Measurements from ENCODE around the gene CXorf65. TPM values are rescaled to one million over a fixed set of nuclear protein-coding genes. Genes with fewer than 3 reads are reported as not detected.

Gene CXorf65
- total RNA-seq = not detected

DNA sequence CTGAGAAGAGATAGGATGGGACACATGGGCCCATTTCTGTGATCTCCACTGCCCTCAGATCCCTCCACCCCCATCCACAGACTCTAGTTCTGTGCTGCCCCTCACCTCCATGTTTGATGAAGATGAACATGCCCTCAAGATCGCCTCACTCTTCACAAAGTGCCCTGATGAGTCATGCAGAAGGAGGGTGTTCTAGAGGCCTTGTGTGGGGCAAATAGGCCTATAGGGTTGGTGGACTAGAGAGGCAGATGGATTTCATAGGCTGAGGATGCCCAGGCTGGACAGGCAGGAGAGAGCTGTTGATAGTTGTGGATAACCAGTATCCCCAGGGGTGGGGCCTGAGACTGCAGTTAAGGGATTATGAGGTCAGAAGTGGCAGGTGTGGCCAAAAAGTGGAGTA, at the start of gene CXorf65:
CXorf65 (minus strand) TSS at position 314 of the 400 bp plus-strand sequence; CDS start at position 130, 184 bp downstream.
- no peak within 1 kb of the TSS for H3K4me3 ChIP-seq
- in situ Hi-C loops (cut with MboI; ENCODE audit: low pct_unique_long_range_greater_than_20kb in 2 of 9, low sequenced_read_pairs in 9 of 9, unreplicated experiment in 9 of 9) = no loop called here
- 50% methylated on average over 1 of the region's 1 CpG; no CpG with 5 or more reads in 9 of the 10 experiments for WGBS, 10 experiments
- peaks cover 31 to 36% of the 10 kb centered on the region in 2 donors for H3K4me1 ChIP-seq (replicated peaks in 1 of 2)
- no peak within 1 kb of the TSS for H3K27ac ChIP-seq
- no peak for ATAC-seq (replicated peaks in 6 of 8)

GRCh38 chrX:71154641-71155040, 48.1 kb upstream of the CXorf65 start:
- in situ Hi-C loops (cut with MboI; ENCODE audit: low pct_unique_long_range_greater_than_20kb in 2 of 9, low sequenced_read_pairs in 9 of 9, unreplicated experiment in 9 of 9) = no loop called here
- ATAC-seq (replicated peaks in 6 of 8) = no peak
- 0% methylated on average over 1 of the region's 3 CpGs; no CpG with 5 or more reads in 8 of the 10 experiments for WGBS, 10 experiments
- Histone ChIP-seq H3K4me3 (no peak overlapping the region), H3K4me1 (replicated peaks in 1 of 2) (no peaks in the 10 kb centered on the region), H3K27ac (no peak overlapping the region)

GRCh38 chrX:71154196-71154595, 47.7 kb upstream of the CXorf65 start:
- Histone ChIP-seq H3K27ac (no peak overlapping the region), H3K4me1 (replicated peaks in 1 of 2) (no peaks in the 10 kb centered on the region), H3K4me3 (no peak overlapping the region)
- in situ Hi-C loops (cut with MboI; ENCODE audit: low pct_unique_long_range_greater_than_20kb in 2 of 9, low sequenced_read_pairs in 9 of 9, unreplicated experiment in 9 of 9) = no loop called here
- ATAC-seq (replicated peaks in 6 of 8) = no peak
- WGBS, 10 experiments = 52 to 100% methylated on average over 1 to 3 of the region's 7 CpGs; no CpG with 5 or more reads in 8 of the 10 experiments

GRCh38 chrX:71151366-71151765, 44.8 kb upstream of the CXorf65 start:
- in situ Hi-C loops (cut with MboI; ENCODE audit: low pct_unique_long_range_greater_than_20kb in 2 of 9, low sequenced_read_pairs in 9 of 9, unreplicated experiment in 9 of 9) = no loop called here
- 0 to 93% methylated on average over 2 to 3 of the region's 7 CpGs; no CpG with 5 or more reads in 8 of the 10 experiments for WGBS, 10 experiments
- no peak for ATAC-seq (replicated peaks in 6 of 8)

GRCh38 chrX:71148278-71148663, 41.7 kb upstream of the CXorf65 start:
- in situ Hi-C loops (cut with MboI; ENCODE audit: low pct_unique_long_range_greater_than_20kb in 2 of 9, low sequenced_read_pairs in 9 of 9, unreplicated experiment in 9 of 9) = loop anchor here in 1 of 9 experiments (25.0 kb wide), 1 partner anchor 161 kb away; no protein-coding TSS in a partner anchor
- peaks cover 5 to 7% of the 10 kb centered on the region in 2 donors for H3K4me1 ChIP-seq (replicated peaks in 1 of 2)
- H3K27ac ChIP-seq = no peak overlapping the region
- ATAC-seq (replicated peaks in 6 of 8) = no peak
- H3K4me3 ChIP-seq = no peak overlapping the region
- WGBS, 10 experiments = no CpG with 5 or more reads among the region's 8 CpGs

More at GRCh38 chrX:71151366-71151765, 44.8 kb upstream of the CXorf65 start:
- H3K4me3 ChIP-seq = no peak overlapping the region
- H3K27ac ChIP-seq = no peak overlapping the region
- peaks cover 0 to 7% of the 10 kb centered on the region in 2 donors for H3K4me1 ChIP-seq (replicated peaks in 1 of 2)

- no peak for ATAC-seq (replicated peaks in 6 of 8)
- H3K27ac ChIP-seq = no peak overlapping the region
- no peak overlapping the region for H3K4me3 ChIP-seq
- H3K4me1 ChIP-seq (replicated peaks in 1 of 2) = peaks cover 5 to 7% of the 10 kb centered on the region in 2 donors
- 75 to 90% methylated on average over 2 to 12 of the region's 28 CpGs; no CpG with 5 or more reads in 8 of the 10 experiments for WGBS, 10 experiments
- in situ Hi-C loops (cut with MboI; ENCODE audit: low pct_unique_long_range_greater_than_20kb in 2 of 9, low sequenced_read_pairs in 9 of 9, unreplicated experiment in 9 of 9) = loop anchor here in 1 of 9 experiments (25.0 kb wide), 1 partner anchor 160 kb away; no protein-coding TSS in a partner anchor
These were observed 41.1 kb upstream of the CXorf65 start for GRCh38 chrX:71147496-71148277.

DNA sequence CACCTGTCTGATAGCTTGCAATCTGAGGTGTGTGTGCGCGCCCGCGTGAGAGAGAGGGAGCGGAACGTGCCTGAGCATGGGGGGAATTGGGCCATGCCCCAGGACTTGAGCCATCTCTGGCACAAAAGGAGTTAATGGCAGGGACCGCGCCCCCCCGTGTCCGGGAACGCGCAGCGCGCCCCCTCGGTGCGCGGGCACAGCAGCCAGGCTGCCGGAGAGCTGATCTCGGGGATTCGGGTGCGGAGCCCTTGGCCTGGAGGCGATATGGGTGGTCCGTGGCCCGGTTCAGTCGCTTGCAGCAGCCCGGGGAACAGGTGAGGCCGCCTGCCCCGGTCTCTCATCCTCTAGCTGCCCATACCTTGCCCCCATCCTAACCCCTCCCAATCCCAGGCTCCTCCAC, 38.1 kb upstream of the CXorf65 start, which contains the start of gene NLGN3:
NLGN3 (plus strand) TSS at position 191 of the 400 bp plus-strand sequence. CDS start 2,909 bp downstream, outside the sequence.
- Histone ChIP-seq H3K27ac (peak within 1 kb of the TSS; percentile 46 to 53), H3K4me3 (peak within 1 kb of the TSS; percentile 45 to 95 (median 59)), H3K4me1 (replicated peaks in 1 of 2) (peaks cover 5 to 7% of the 10 kb centered on the region in 2 donors)
- ATAC-seq (replicated peaks in 6 of 8) = peak in 4 of 8 experiments; percentile 3 to 19 (median 16)
- WGBS, 10 experiments = no CpG with 5 or more reads among the region's 28 CpGs
- in situ Hi-C loops (cut with MboI; ENCODE audit: low pct_unique_long_range_greater_than_20kb in 2 of 9, low sequenced_read_pairs in 9 of 9, unreplicated experiment in 9 of 9) = loop anchor here in 1 of 9 experiments (25.0 kb wide), 1 partner anchor 157 kb away; no protein-coding TSS in a partner anchor

GRCh38 chrX:71143508-71143907, 37.0 kb upstream of the CXorf65 start:
- WGBS, 10 experiments = 60 to 80% methylated on average over 2 of the region's 6 CpGs; no CpG with 5 or more reads in 8 of the 10 experiments
- in situ Hi-C loops (cut with MboI; ENCODE audit: low pct_unique_long_range_greater_than_20kb in 2 of 9, low sequenced_read_pairs in 9 of 9, unreplicated experiment in 9 of 9) = loop anchor here in 1 of 9 experiments (25.0 kb wide), 1 partner anchor 156 kb away; no protein-coding TSS in a partner anchor
- no peak for ATAC-seq (replicated peaks in 6 of 8)
- Histone ChIP-seq H3K4me3 (no peak overlapping the region), H3K4me1 (replicated peaks in 1 of 2) (peaks cover 5 to 7% of the 10 kb centered on the region in 2 donors), H3K27ac (no peak overlapping the region)

DNA sequence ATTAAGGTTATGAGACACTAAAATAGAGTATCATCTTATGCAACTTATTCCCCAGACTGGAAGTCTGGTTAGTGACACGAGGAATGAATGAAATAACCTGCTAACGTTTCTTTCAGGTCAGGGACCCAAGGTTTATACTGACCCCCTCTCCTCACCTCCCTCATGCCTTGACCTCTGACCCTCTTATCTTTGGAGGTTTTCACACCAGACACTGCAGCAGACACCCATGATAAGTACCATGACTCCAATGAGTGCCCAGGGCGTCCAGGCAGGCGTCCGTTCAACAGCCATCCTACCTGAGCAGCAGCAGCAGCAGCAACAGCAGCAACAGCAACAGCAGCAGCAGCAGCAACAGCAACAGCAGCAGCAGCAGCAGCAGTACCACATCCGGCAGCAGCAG, 33.9 kb upstream of the CXorf65 start:
- ATAC-seq (replicated peaks in 6 of 8) = no peak

DNA sequence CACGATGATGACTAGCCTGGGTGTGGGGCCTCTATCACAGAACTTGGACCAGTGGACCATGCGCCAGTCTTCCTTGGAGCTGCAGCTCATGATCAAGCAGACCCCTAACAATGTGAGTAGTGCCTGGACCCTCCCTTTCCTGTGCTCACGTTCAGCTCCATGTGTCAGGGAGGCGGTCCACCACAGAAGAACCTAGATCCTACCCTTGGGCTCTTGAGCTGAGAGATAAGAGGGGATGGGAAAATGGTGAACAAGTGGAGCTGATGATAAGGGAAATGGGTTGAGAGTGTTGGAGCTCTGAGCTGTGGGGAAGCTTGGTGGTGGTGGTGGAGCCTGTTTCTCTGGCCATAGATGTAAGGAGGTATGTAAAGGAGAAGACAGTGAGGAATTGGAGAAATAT, 25.0 kb upstream of the CXorf65 start:
- no peaks in the 10 kb centered on the region for H3K4me1 ChIP-seq (replicated peaks in 1 of 2)
- 64 to 100% methylated on average over 2 to 3 of the region's 4 CpGs; no CpG with 5 or more reads in 8 of the 10 experiments for WGBS, 10 experiments
- no peak overlapping the region for H3K27ac ChIP-seq
- no peak for ATAC-seq (replicated peaks in 6 of 8)
- in situ Hi-C loops (cut with MboI; ENCODE audit: low pct_unique_long_range_greater_than_20kb in 2 of 9, low sequenced_read_pairs in 9 of 9, unreplicated experiment in 9 of 9) = loop anchor here in 1 of 9 experiments (25.0 kb wide), 1 partner anchor 144 kb away; no protein-coding TSS in a partner anchor
- no peak overlapping the region for H3K4me3 ChIP-seq

More for the DNA sequence above, 33.9 kb upstream of the CXorf65 start:
- H3K4me1 ChIP-seq (replicated peaks in 1 of 2) = peaks cover 0 to 5% of the 10 kb centered on the region in 2 donors
- no peak overlapping the region for H3K27ac ChIP-seq
- H3K4me3 ChIP-seq = no peak overlapping the region
- in situ Hi-C loops (cut with MboI; ENCODE audit: low pct_unique_long_range_greater_than_20kb in 2 of 9, low sequenced_read_pairs in 9 of 9, unreplicated experiment in 9 of 9) = loop anchor here in 1 of 9 experiments (25.0 kb wide), 1 partner anchor 153 kb away; no protein-coding TSS in a partner anchor
- WGBS, 10 experiments = 63% methylated on average over 6 of the region's 6 CpGs; no CpG with 5 or more reads in 9 of the 10 experiments

GRCh38 chrX:71128915-71129765, 22.6 kb upstream of the CXorf65 start:
- 15 to 100% (median 79%) methylated on average over 1 to 6 of the region's 18 CpGs; no CpG with 5 or more reads in 4 of the 10 experiments for WGBS, 10 experiments
- H3K4me3 ChIP-seq = no peak overlapping the region
- peak; percentile 58 to 90 (median 80) for ATAC-seq (replicated peaks in 6 of 8)
- H3K27ac ChIP-seq = no peak overlapping the region
- in situ Hi-C loops (cut with MboI; ENCODE audit: low pct_unique_long_range_greater_than_20kb in 2 of 9, low sequenced_read_pairs in 9 of 9, unreplicated experiment in 9 of 9) = loop anchor here in 1 of 9 experiments (25.0 kb wide), 1 partner anchor 142 kb away; no protein-coding TSS in a partner anchor
- H3K4me1 ChIP-seq (replicated peaks in 1 of 2) = no peaks in the 10 kb centered on the region

DNA sequence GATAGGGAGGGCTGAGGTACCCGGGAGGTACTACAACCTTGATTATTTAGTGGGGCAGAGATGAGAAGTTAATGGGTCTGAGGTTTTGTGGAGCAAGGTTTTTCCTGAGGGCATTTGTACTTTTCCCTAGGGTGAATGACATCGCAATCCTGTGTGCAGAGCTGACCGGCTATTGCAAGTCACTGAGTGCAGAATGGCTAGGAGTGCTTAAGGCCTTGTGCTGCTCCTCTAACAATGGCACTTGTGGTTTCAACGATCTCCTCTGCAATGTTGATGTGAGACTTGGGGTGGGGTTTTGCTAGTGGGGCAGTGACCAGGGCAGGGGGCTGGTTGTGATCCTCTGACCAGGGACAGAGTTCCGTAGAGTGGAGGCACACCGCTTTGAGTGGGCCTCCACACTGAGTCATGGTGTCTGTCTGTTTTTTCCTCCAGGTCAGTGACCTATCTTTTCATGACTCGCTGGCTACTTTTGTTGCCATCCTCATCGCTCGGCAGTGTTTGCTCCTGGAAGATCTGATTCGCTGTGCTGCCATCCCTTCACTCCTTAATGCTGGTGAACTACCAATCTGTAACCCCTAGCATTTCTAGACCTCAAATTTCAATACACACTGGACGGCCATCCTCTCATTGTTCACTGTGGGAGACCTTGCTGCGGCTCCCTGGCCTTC, 21.8 kb upstream of the CXorf65 start:
- WGBS, 10 experiments = 17 to 90% (median 65%) methylated on average over 2 to 9 of the region's 12 CpGs; no CpG with 5 or more reads in 5 of the 10 experiments
- ATAC-seq (replicated peaks in 6 of 8) = no peak
- in situ Hi-C loops (cut with MboI; ENCODE audit: low pct_unique_long_range_greater_than_20kb in 2 of 9, low sequenced_read_pairs in 9 of 9, unreplicated experiment in 9 of 9) = loop anchor here in 1 of 9 experiments (25.0 kb wide), 1 partner anchor 141 kb away; no protein-coding TSS in a partner anchor
- H3K4me1 ChIP-seq (replicated peaks in 1 of 2) = no peaks in the 10 kb centered on the region
- no peak overlapping the region for H3K27ac ChIP-seq
- H3K4me3 ChIP-seq = no peak overlapping the region
